CD4-positive, alpha-beta T cell treated with Interleukin-12 subunit alpha and Interleukin-12 subunit beta, for 1 hour (primary cell): ENCODE measurements around the gene ARHGAP23.
A peak's percentile ranks its signal among the peaks of the same experiment; 100 is the strongest.
"Not testable (repeated sequence)": the region's sequence is repeated elsewhere in the genome, so short reads cannot be mapped to it uniquely, and the experiment has no call there.

Experiments
- DNase-seq: peaks from one replicate; pipeline ENCODE4 v3.0.0-alpha.2; 2020

The ARHGAP23 gene

DNA sequence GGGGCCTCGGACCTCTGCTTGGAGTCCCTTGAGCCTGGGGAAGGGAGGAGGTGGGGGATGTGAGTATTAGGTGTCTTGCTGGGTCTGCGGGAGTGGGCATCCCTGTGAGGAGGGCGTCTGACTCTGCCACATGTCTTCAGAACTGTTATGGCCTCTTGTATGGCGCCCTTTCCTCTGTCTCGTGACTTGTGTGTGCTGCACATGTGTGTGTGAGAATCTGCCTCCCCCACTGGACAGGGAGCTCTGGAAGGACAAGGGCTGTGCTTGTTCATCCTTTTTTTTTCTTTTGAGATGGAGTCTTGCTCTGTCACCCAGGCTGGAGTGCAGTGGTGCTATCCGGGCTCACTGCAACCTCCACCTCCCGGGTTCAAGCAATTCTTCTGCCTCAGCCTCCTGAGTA lies 33.4 kb downstream of the ARHGAP23 start:
- no peak for DNase-seq

DNA sequence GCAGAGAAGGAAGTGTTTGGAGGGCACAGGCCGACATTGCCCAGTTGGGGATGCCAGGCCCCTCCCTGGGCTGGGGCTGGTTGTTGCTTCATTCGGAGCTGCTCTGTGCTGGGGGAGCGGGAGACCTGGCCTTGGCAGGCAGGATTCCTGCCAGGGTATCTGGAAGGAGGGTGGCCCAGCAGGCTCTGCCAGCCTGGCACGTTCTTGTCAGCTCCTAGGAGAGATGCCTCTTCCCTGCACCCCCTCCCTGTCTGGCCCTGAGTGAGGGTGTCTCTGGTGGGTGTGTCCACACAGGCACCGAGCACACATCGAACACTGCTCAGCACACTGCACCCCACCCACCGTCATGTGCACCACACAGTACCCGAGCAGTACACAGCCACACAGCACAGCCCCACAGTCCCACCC lies 35.2 kb downstream of the ARHGAP23 start:
- DNase-seq: no peak

DNA sequence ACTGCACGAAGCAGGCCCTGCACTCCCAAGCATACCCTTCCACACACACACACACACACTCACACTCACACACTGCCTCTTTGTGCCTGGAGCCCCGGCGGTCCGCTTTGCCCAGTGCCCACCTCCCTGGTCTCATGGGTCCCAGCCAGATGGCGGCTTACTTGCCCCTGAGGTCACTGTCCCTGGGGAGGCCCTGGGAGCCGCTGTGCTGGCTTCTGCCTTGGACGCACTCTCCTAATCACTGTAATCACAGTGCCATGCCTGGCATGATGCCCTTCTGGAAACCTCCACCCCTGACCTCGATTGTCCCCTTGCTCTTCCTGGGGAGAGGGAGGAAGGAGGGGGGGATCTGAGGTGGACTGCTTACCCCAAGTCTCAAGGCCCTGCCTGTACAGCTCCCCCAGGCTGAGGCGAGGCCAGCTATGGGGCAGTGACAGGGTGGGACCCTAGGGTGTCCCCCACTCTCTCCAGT lies 36.0 kb downstream of the ARHGAP23 start:
- DNase-seq: no peak

DNA sequence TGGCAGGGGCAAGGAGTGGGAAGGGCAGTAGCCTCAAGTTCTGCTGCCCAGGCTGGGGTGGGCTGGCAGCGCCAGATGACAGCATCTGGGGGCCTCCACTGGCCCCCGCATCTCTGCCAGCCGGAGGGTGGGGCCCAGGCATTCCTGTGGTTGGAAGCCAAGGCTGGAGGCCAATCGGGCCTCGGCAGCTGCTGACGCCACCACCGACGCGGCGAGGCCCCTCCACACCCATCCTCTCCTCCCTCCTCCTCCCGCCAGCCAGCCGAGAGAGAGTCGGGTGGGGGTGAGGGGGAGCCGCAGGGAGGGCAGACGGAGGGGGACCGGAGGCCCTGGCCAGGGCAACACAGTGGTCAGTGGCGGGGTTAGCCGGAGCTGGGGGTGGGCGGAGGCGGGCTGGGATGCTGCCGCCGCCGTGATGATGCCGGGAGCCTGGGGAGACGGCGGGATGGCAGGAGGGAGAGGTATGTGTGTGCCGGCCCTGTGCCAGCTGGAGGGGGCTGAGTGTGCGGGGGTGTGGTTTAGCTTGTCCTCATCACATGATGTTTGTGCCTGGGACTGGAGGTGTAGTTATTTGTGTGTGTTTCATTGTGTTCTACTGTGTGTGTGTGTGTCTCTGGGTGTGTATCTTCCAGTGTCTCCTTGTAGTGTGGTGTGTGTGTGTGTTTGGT lies 36.6 kb downstream of the ARHGAP23 start:
- no peak for DNase-seq

DNA sequence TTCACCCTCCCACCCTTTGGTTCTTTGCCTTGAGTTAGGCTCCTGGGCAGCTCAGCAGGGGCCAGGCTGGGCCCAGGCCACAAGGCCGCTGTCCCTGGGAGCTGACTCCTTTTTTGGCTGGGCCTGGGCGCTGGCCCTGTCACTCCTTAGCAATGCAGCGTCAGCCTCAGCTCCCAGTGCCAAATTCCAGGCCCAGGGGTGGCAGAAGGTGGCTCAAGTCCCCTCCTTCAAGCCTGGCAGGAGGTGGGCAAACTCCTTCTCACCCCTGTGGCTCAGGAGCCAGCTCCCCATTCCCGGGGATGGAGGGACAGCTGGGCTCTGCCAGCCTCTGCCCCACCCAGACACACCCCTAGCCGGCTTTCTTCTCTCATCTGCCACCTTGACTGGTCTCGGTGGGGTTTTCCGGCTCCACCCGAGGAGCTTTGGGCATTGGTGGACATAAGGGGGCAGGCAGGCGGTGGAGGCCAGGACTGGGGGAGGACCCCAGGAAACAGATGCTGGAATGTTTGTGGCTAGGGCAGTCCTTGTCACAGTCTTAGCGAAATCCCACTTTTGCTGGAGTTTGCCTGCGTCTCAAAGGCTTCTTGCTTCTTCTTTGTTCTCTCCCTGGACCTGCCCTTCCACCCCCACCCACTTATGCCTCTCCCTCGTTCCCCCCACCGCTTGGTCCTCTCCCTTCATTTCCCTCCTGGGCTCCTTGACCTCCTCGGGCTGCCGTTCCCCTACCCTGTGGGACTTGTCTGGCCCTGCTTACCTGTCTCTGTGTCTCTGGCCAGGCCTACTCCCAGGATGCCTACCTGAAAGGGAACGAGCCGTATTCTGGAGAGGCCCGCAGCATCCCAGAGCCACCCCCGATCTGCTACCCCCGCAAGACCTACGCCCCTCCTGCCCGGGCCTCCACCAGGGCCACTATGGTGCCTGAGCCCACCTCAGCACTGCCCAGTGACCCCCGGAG lies 37.4 kb downstream of the ARHGAP23 start:
- DNase-seq: no peak

DNA sequence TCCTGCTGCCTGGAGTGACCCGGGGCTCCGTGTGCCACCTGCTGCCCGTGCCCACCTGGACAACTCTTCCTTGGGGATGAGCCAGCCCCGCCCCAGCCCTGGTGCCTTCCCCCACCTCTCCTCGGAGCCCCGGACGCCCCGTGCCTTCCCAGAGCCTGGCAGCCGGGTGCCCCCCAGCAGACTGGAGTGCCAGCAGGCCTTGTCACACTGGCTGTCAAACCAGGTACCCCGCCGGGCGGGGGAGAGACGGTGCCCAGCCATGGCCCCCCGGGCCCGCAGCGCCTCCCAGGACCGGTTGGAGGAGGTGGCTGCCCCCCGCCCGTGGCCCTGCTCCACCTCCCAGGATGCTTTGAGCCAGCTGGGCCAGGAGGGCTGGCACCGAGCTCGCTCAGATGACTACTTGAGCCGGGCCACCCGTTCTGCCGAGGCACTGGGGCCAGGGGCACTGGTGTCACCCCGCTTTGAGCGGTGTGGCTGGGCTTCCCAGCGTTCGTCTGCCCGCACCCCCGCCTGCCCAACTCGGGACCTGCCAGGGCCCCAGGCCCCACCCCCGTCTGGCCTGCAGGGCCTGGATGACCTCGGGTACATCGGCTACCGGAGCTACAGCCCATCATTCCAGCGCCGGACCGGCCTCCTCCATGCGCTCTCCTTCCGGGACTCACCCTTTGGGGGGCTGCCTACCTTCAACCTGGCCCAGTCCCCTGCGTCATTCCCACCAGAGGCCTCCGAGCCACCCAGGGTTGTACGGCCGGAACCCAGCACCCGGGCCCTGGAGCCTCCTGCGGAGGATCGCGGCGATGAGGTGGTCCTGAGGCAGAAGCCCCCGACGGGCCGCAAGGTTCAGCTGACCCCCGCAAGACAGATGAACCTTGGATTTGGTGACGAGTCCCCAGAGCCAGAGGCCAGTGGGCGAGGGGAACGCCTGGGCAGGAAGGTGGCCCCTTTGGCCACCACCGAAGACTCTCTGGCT lies 38.4 kb downstream of the ARHGAP23 start:
- no peak for DNase-seq

DNA sequence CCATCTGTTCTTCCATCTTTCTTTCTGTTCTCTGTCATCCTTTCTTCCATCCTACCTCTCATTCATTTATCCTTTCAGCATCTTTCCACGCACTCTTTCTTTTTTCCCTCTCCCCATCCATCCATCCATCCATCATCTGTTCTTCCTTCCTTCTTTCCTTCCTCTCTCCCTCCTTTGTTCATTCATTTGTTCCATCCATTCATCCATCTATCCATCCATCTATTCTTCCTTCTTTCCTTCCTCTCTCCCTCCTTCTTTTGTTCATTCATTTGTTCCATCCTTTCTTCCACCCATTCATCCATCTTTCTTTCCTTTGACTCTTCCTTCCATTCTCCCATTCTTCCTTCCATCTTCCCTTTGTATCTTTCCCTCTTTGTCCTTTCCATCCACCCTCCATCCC lies 39.2 kb downstream of the ARHGAP23 start:
- no peak for DNase-seq

DNA sequence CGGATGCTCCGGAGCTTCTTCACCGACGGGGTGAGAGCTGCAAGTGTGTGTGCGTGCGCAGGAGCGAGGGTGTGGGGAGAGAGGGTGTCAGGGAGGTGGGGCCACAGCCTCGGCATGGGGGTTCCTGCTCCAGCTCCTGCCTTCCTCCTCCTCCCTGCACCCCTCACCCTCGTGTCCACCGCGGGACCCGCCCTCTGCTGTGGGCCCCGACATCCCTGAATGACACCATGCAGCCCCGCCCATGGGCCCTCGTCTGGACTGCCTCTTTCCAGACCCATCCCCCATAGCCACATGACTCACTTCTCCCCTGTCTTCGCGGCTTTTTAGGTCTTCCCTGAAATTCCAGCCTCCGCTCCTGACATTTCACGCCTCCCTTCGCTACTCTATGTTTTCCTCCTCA lies 41.6 kb downstream of the ARHGAP23 start:
- no peak for DNase-seq

DNA sequence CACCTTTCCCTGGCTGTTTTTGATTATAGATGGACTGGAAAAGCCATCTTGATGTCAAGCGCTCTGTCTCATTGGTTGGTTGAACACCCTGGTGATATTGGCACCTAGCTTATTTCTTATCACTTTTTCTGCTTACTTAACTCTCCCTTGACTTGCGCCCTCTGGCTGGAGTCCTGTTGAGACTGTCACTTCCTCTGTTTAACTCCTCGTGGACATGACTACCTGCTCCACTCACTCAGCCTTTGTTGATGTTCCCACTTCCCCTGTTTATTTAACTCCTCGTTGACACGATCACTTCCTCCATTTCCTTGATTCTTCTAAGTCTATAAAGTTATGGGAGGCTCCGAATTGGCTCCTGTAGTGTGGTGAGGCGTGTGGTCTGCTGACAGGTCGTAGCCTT lies 43.0 kb downstream of the ARHGAP23 start:
- DNase-seq: not testable (repeated sequence)

DNA sequence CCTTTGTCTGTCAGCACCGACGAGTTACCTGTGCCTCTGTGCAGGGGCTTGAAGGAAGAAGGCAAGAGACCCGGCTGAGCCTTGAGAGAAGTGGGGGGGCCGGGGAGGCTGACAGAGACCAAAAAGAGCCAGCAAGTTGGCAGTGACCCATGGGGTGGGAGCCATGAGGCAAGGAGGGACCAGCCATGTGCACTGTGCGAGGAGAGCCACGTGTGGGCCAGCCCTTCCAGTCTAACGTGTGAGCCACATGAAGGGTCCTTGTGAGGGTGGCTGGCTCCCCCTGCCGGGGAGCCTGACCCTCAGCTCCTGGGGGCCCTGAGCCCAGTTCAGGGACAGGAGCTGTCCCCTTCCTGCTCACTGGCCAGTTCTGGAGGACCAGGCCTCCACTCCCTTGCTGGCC lies 46.4 kb downstream of the ARHGAP23 start:
- DNase-seq: not testable (repeated sequence)

DNA sequence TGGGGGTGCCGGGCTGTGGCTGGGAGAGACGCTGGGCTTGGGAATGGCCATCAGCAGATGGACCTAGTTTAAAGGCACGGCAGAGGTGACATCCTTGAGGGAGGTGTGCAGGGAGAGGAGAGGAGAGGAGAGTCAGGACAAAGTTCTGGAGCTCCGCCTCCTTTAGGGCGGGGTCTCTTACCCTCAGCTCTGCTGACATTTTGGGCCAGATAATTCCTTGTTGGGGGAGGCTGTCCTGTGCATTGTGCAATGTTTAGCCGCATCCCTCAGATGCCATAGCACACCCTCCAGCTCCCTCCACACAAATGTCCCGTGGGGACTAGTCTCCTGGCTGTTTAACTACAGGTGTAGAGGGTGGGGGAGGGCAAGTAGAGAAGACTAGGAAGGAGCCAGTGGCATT lies 48.3 kb downstream of the ARHGAP23 start:
- no peak for DNase-seq

DNA sequence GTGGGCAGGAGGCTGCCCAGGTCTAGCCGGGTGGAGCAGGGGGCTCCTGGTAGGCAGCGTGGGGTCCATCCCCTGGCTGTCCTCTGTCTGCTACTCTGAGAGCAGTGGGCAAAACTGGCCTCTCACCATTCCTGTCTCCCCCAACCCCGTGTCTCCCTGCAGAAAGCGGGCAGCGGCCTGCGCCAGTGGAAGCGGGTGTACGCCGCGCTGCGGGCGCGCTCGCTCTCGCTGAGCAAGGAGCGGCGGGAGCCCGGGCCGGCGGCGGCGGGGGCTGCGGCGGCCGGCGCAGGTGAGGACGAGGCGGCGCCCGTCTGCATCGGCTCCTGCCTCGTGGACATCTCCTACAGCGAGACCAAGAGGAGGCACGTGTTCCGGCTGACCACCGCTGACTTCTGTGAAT lies 49.2 kb downstream of the ARHGAP23 start:
- not testable (repeated sequence) for DNase-seq

DNA sequence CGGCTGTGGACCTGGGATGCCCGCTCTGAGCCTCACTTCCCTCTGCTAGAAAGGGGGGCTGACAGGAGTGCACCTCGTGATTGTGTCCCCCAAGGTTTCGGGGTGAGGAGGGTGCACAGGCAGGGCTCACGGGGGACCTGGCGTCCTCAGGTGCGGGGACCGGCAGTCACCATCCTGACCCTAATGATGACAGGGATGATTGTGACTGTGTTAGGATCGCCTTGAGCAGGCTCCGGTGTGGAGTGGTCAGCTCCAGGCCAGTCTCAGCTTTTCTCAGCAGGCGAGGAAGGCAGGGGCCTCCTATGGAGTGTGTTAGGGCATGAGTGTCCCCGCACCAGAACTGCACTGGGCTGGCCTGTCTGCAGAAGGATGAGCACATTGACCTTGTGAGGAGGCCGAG lies 49.7 kb downstream of the ARHGAP23 start:
- not testable (repeated sequence) for DNase-seq

DNA sequence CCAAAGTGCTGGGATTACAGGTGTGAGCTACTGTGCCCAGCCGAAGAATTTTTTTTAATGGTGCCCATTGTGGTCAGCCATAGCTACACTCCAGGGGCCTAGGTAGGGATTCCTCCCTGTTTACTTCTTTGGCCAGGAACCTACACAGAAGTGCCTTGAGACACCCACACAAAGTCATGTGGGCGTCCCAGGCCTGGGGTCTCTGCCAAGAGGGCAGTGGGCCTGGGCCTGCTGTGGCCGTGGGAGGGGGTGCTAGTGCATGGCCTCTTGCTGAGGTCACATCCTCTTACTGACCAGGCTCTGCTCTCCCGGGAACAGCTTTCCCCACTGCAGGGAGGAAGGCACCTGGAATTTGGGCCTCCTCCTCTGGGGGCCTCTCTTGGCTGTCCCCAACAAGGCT lies 50.4 kb downstream of the ARHGAP23 start:
- DNase-seq: not testable (repeated sequence)

DNA sequence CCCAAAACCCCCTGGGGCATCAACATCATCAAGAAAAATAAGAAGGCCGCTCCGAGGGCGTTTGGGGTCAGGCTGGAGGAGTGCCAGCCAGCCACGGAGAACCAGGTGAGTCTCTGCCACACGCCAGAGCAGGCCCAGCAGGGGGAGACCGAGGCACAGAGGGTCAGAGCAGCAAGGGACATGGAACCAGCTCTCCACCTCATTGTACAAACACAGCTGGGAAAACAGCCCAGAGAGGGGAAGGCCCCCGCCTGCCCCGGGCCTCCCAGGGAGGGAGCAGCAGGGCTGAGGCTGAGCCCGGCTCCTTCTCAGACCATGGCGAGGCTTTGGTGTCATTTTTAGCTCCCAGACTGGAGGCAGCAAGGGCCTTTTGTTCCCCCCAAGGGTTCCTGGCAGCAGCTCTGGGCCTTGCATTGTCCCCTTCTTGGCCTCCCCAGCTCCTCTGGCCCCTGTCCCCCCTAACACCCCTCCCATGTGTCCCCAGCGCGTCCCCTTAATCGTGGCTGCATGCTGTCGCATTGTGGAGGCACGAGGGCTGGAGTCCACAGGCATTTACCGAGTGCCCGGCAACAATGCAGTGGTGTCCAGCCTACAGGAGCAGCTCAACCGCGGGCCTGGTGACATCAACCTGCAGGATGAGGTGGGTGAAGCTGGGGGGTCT lies 53.9 kb downstream of the ARHGAP23 start:
- DNase-seq: not testable (repeated sequence)

DNA sequence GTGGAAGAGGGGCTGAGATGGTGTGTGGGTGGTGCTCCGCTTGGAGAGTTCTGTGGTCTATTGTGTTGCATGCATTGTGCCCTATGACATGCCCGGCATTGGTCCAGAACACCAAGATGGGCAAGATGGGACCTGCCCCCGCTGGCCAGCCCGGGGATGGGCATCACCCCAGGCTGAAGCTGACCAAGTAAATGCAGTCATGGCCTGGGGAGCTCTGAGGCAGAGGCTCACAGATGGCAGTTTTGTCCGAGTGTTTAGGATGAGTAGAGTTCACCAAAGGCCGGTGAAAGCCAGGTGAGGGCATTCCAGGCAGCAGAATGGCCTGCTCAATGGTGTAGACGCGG lies 54.4 kb downstream of the ARHGAP23 start:
- not testable (repeated sequence) for DNase-seq

DNA sequence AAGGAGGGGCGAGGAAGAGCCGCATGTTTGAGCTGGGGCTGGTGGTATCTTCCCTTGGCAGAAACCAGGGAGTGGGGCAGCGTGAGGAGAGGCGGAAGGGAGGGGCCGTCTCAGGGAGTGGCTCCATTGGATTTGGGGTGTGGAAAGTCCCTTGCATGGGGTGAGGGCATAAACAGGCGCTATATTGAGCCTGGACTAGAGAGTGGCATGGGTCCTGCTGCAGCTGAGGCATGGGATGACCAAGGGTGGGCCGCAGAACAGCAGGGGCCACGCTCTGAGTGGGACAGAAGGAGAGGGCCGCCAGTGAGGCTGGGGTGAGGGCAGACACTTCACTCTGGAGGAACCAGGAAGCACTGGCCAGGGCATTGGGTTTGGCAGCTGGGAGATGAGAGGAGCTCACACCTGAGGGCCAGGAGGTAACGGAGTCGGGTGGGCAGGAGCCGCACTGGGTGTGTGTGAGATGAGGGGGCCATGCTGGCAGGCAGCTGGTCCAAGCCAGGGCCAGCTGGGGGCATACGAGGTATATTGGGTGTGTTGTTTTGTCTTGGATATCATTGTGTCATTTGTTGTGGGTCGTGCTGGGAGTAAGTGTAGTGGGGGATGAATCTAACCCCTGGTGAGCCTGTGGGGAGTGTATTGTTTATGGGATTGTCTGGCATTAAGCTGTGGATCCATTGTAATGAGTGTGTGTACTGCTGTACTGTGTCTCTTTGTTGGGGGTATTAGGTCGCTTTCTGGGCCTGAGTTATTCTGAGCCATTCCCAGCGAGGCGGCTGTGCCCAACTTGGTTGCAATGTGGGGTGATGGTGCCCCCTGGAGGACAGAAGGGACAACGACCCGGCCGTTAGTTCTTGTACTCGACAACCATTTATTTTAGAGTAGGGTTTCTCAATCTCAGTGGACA lies 56.2 kb downstream of the ARHGAP23 start:
- peak; percentile 63 for DNase-seq

DNA sequence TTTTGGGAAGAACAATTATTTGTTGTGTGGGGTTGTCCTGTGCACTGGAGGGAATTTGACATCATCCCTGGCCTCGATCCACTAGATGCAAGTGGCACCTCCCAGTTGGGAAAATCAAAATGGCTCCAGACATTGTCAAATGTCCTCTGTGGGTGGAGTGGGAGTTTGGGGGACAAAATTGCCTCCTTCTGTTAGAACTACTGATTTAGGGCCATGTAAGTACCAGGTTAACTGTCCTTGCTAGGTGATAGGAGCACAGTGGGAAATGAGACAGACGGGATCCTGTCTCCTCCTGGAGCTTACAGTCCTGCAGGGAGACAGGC lies 56.8 kb downstream of the ARHGAP23 start:
- no peak for DNase-seq

DNA sequence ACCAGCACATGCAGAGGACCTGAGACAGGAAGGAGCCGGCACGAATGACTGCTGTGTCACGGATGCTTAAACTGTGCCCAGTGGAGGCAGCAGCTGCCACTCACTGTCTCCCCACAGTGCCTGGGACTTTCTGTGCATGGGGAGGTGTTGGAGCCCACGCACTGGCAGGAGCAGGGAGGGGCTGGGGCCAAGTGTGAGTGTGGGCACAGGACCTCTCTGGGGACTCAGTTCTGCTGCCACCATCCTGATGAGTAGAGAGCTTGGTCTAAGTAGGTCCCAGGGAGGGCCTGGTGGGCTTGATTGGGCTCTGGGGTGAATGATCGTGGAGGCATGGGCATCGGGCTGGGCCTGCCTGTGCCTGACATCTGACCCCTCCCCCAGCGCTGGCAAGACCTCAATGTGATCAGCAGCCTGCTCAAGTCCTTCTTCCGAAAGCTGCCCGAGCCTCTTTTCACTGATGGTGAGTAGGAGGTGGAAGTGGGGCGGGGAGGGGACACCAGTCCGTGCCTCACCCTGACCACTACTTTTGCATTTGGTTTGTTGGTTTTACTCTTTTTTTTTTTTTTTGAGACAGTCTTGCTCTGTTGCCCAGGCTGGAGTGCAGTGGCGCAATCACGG lies 57.5 kb downstream of the ARHGAP23 start:
- DNase-seq: peak; percentile 46

DNA sequence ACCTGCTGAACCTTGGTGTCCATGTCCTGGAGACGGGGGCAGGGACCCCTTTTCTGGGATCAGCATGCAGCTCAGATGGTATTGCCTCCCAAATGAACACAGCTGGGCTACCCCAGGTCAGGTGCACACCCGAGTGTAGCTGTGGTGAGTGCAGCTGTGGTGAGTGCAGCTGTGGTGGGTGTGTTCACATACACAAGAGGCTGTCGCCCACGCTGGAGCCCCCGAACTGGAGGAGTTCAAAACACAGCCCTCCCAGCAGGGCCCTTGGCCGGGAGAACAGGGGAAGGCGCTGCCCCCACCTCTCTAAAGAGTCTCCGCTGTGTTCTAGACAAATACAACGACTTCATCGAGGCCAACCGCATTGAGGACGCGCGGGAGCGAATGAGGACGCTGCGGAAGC lies 61.5 kb downstream of the ARHGAP23 start:
- DNase-seq: not testable (repeated sequence)
